Heart left ventricle (tissue), 16 donors: ENCODE measurements around the gene MYCL. TPM values are rescaled to one million over a fixed set of nuclear protein-coding genes. Genes with fewer than 3 reads are reported as not detected.

Experiments
- ATAC-seq, 4 donors: fragments of 200-7000 bp; cut with Tn5 transposase; one replicate each; pipeline ENCODE4 v1.9.1; 2020 to 2022; ENCODE audit warnings: moderate library complexity in 4 of 4, mild to moderate bottlenecking in 3 of 4, moderate number of reproducible peaks in 1 of 4
- DNase-seq, 5 donors: peaks; one replicate each; pipeline ENCODE4 v3.0.0-alpha.2; 2020
- H3K27ac ChIP-seq, 12 donors: fragments of 200-600 bp; sonication (generic) in 4 of 12; one replicate each; pipeline versions ENCODE4 v1.5.0 to v1.8.0; 2016 to 2022; ENCODE audit warnings: mild to moderate bottlenecking in 2 of 12
- H3K27me3 ChIP-seq, 9 donors: fragments of 200-600 bp; sonication (generic) in 2 of 9; one replicate each; pipeline versions ENCODE4 v1.5.1 to v1.8.0; 2016 to 2022; ENCODE audit warnings: mild to moderate bottlenecking in 3 of 9
- H3K36me3 ChIP-seq, 9 donors: fragments of 200-600 bp; sonication (generic) in 2 of 9; one replicate each; pipeline versions ENCODE4 v1.5.0 to v1.8.0; 2018 to 2022; ENCODE audit warnings: mild to moderate bottlenecking in 2 of 9
- H3K4me1 ChIP-seq, 12 donors: fragments of 200-600 bp; sonication (generic) in 4 of 12; one replicate each; pipeline versions ENCODE4 v1.5.0 to v1.8.0; 2016 to 2022; ENCODE audit warnings: mild to moderate bottlenecking in 3 of 12
- H3K4me3 ChIP-seq, 12 donors: fragments of 200-600 bp; sonication (generic) in 4 of 12; one replicate each; pipeline versions ENCODE4 v1.5.0 to v1.8.0; 2017 to 2022; ENCODE audit warnings: mild to moderate bottlenecking in 9 of 12, moderate library complexity in 4 of 12
- H3K9me3 ChIP-seq, 12 donors: fragments of 200-600 bp; sonication (generic) in 4 of 12; one replicate each; pipeline versions ENCODE4 v1.5.0 to v1.8.0; 2016 to 2022; ENCODE audit warnings: mild to moderate bottlenecking in 1 of 12
- CTCF ChIP-seq, 12 donors: fragments of 200-600 bp; sonication (generic) in 4 of 12; IDR thresholded peaks; one replicate each; pipeline versions ENCODE4 v1.5.0 to v1.8.0; 2018 to 2022; ENCODE audit warnings: antibody characterized with exemption in 12 of 12, mild to moderate bottlenecking in 5 of 12
- POLR2A ChIP-seq, 2 donors: fragments of 450-650 bp; IDR thresholded peaks; one replicate each; pipeline ENCODE4 v1.6.1; 2017; ENCODE audit warnings: antibody characterized with exemption in 2 of 2, mild to moderate bottlenecking in 2 of 2, moderate library complexity in 2 of 2
- WGBS, 4 donors: extraction: QIAGEN DNeasy Blood & Tissue Kit in 2 of 4; methylation state at CpG; one replicate each; pipeline versions ENCODE4 v1.1.5 to v1.1.7; 2013 to 2018; 5-methylcytosine and 5-hydroxymethylcytosine counted together
- intact Hi-C, 10 donors: fragments of 100-400 bp; cut with DNase I; formaldehyde crosslinking; loops; one replicate each; pipeline versions ENCODE4 v1.11.1 to v1.14.2; 2022
- long read RNA-seq, 3 donors: library from polyadenylated mRNA; unstranded; transcript quantifications; one replicate each; pipeline ENCODE4 v2.0.0, GENCODE V29; 2020 to 2021
- polyA plus RNA-seq, 2 donors: library from polyadenylated mRNA; stranded (reverse); fragments of 200-250 nt; gene quantifications; one replicate each; pipeline ENCODE4 v1.2.3, GENCODE V29; 2013
- total RNA-seq, 9 donors: library from RNA; depleted of rRNA in 2 of 9; stranded (reverse); fragments of >200 nt in 2 of 9; fragmentation: NEBNext Ultra II Directional in 3 of 9; extraction: Animal tissue kit (Norgen Biotek cat#: 25700) in 3 of 9; gene quantifications; one replicate each; pipeline versions ENCODE4 v1.1.0 to v1.2.4, GENCODE V29; 2016 to 2023
- donor health status: ischemic (EF 13 %, LVEDD 7.1; RV severe dilation, severe dysfunction).
- donor health status: healthy with polysubstance abuse.
- donor health status: DM: no; HTN: yes; CAD: no.
- donor health status: DM: no; HTN: no; CAD: no.
- donor health status: ischemic (EF 25% LVEDD 6.9; RV normal size, moderate dysfunction).
- donor health status: ischemic (EF 25% LVEDD 5.7; RV mildly dilated, moderate dysfunction).
- donor health status: healthy.
- donor health status: DM: yes; HTN: yes; CAD: no.
- donor health status: ischemic (EF 35%, LVEDD 5.7; RV mildly dilated, moderate dysfunction).
- donor health status: nonischemic (EF 11% LVEDD 7.7; RV severe dilation, severe dysfunction).
- donor health status: DM: yes; HTN: yes; CAD: no.
- donor health status: PGD.
- donor health status: ischemic (EF 29% LVEDD 5.4; RV normal size, mild dysfunction).
- donor health status: nonischemic (EF 23%, LVEDD 6.1; RV moderate dilation, normal function).

The MYCL gene, protein sequence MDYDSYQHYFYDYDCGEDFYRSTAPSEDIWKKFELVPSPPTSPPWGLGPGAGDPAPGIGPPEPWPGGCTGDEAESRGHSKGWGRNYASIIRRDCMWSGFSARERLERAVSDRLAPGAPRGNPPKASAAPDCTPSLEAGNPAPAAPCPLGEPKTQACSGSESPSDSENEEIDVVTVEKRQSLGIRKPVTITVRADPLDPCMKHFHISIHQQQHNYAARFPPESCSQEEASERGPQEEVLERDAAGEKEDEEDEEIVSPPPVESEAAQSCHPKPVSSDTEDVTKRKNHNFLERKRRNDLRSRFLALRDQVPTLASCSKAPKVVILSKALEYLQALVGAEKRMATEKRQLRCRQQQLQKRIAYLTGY
- total RNA-seq (1 to 10 TPM in 3 of 9 donors, under 1 TPM in 6; 0.27 to 3.0 (median 0.75) TPM), polyA plus RNA-seq (under 1 TPM; 0.15 to 0.53 TPM)
- long read RNA-seq, donor 1, partial matches to known transcripts = 0 of 1 reads
- long read RNA-seq, donor 1, other reads (novel, unspliced or antisense) = 0 of 1 reads
- long read RNA-seq, donor 2, partial matches to known transcripts = 0 of 3 reads
- long read RNA-seq, donor 2, other reads (novel, unspliced or antisense) = 0 of 3 reads
- long read RNA-seq, donor 3, partial matches to known transcripts = 0 of 2 reads
- long read RNA-seq, donor 3, other reads (novel, unspliced or antisense) = 0 of 2 reads

GRCh38 chr1:39901714-39902459 lies at the start of gene MYCL:
TSS of gene MYCL (minus strand) at chr1:39901917. CDS start at chr1:39901434, 483 bp downstream.
- peak; percentile 53 to 83 (median 69) for DNase-seq
- peak within 1 kb of the TSS; percentile 43 to 78 (median 58) for H3K4me3 ChIP-seq
- peaks cover 0 to 29% (median 9%) of the 10 kb centered on the region in 12 donors for H3K4me1 ChIP-seq
- H3K9me3 ChIP-seq = no peaks in the 10 kb centered on the region
- H3K36me3 ChIP-seq = no peaks in the 10 kb centered on the region
- peak; percentile 65 to 88 (median 84) for ATAC-seq
- TF ChIP-seq POLR2A (IDR thresholded peaks at IDR 0.05) (no peak), CTCF (IDR thresholded peaks at IDR 0.05) (peak; percentile 44 to 75 (median 71))
- 0 to 1% (median 1%) methylated on average over 18 to 92 of the region's 92 CpGs for WGBS, 4 donors
- H3K27ac ChIP-seq = peak within 1 kb of the TSS in 3 of 12 donors; percentile 31 to 53 (median 42)
- intact Hi-C loops = loop anchor here in 9 of 10 donors (1.0 to 5.0 kb wide), 5 partner anchors 83 to 130 kb away; no protein-coding TSS in a partner anchor
- H3K27me3 ChIP-seq = peaks cover 0 to 73% (median 21%) of the 10 kb centered on the region in 9 donors

DNA sequence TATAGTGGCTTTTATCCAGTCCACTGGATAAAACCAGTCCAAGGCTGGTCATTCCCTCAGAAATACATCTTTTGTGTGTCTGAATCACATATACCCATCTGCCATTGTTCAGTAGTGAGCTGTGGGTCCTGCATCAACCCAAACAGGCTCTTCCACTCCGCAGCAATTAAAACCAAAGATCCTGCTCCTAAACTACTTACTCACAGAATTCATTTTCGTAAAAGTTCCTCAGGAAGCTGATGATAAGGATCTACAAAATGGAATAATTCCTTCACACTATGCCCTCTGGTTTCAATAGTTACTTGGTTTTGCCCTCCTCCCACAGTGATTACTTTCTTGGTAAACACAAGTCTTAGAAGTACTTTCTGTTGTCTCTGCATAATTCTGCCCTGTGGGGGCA lies 48.2 kb upstream of the MYCL start:
- peaks cover 0 to 3% (median 0%) of the 10 kb centered on the region in 9 donors for H3K27me3 ChIP-seq
- H3K9me3 ChIP-seq = no peaks in the 10 kb centered on the region

GRCh38 chr1:39947260-39947659 lies 45.5 kb upstream of the MYCL start:
- intact Hi-C loops = no loop called here
- TF ChIP-seq CTCF (IDR thresholded peaks at IDR 0.05) (no peak), POLR2A (IDR thresholded peaks at IDR 0.05) (no peak)
- no peak for ATAC-seq

More for the DNA sequence above, 48.2 kb upstream of the MYCL start:
- TF ChIP-seq POLR2A (IDR thresholded peaks at IDR 0.05) = no peak
- TF ChIP-seq CTCF (IDR thresholded peaks at IDR 0.05) = no peak
- DNase-seq (no peak), ATAC-seq (no peak)
- 76 to 93% (median 89%) methylated on average over 2 of the region's 2 CpGs for WGBS, 4 donors
- H3K36me3 ChIP-seq = no peaks in the 10 kb centered on the region
- no peak overlapping the region for H3K27ac ChIP-seq
- H3K4me3 ChIP-seq = no peak overlapping the region
- peaks cover 0 to 28% (median 10%) of the 10 kb centered on the region in 12 donors for H3K4me1 ChIP-seq
- intact Hi-C loops = no loop called here

More at GRCh38 chr1:39947260-39947659, 45.5 kb upstream of the MYCL start:
- Histone ChIP-seq H3K9me3 (no peaks in the 10 kb centered on the region), H3K36me3 (no peaks in the 10 kb centered on the region), H3K27me3 (peaks cover 0 to 10% (median 0%) of the 10 kb centered on the region in 9 donors), H3K27ac (no peak overlapping the region), H3K4me1 (peaks cover 0 to 10% (median 2%) of the 10 kb centered on the region in 12 donors), H3K4me3 (no peak overlapping the region)
- no peak for DNase-seq
- WGBS, 4 donors = 74 to 88% (median 80%) methylated on average over 4 of the region's 4 CpGs
